NCI-H526 treated with DMSO at 0.1 percent for 48 hours (cell line): Measurements from ENCODE around the gene DUSP5.

Source experiments
- DNase-seq: peaks from one replicate; lab custom pipeline; 2025; lab: John Stamatoyannopoulos, UW

DUSP5 gene

GRCh38 chr10:110546499-110547110 is 48.9 kb downstream of the DUSP5 start:
- DNase-seq, result no peak

DNA sequence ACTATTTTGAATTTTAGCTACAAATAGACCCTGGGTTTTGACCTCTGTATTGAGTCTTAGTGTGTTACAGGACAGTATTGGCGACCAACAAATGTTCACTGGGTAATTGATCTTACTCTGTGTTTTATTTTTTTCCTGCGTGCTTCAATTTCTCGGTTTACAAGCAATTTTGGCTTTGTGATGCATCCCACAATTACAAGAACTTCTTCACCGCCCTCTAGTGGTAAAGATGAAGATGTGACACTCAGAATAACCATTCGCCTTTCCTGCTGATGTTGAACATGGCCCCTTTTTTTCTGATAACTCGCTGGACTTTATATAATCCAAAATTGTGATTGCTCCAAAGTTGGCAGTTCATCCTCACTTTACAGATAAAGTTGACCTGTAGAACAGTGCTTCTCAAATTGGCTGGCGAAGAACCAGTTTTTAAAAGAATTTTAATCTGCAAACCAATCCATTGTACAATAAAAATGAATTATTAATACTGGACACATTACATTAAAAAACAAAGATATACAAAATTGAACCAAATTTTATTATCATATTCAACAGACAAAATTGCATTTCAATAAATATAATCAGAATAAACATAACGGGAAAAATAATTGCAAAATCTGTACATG is 49.5 kb downstream of the DUSP5 start:
- DNase-seq, result peak; percentile 30

DNA sequence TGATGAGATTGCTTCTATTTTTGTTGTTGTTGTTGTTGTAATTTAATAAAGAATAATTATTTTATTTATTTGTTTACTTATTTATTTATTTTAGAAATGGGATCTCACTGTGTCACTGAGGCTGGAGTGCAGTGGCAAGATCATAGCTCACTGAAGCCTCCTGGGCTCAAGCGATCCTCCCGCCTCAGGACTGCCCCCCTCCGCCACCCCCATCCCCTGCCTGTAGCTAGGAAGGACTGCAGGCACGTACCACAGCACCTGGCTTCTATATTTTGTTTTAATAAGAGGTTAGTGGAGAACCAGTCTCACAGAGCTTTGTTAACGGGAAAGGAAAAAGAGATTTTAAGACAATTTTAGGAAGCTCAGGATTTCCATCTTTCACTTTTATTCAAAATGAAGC is 50.3 kb downstream of the DUSP5 start:
- DNase-seq, result no peak

DNA sequence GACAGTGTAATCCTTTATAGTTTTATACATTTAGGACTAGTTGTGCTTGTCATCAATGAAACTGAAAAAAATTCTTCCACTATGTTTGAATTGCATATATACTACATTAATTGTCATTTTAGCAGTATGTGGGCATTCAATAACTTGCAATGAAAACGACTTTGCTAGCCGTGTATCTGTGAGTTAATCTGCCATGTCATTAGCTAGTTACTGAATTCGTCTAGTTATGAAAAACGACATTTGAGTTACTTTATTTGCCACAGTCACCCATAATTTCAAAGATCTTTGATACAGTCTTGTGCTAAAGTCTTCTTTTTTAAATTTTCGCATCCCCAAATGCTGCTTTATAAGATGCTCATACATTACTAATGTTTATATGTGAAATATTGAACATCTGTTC is 51.5 kb downstream of the DUSP5 start:
- no peak for DNase-seq

GRCh38 chr10:110553905-110554304 is 56.2 kb downstream of the DUSP5 start:
- DNase-seq, result no peak

DNA sequence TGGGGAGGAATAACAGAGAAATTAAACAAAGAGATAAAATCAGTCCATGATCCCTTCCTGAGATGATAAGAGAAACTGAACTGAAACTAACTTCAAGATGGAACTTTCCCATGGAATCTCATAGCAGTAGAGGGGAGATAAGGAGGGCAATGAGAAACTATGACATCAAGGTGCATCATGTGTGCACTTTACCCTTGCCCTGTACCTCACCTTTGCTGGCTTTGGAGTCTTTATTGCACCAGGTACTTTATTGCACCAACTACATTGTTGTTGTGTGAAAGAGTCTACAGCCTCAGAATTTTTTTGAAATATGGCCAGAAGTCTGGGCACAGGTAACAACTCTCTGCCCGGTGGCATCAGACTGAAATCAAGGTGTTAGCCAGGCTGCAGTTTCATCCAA is 58.6 kb downstream of the DUSP5 start:
- no peak for DNase-seq

DNA sequence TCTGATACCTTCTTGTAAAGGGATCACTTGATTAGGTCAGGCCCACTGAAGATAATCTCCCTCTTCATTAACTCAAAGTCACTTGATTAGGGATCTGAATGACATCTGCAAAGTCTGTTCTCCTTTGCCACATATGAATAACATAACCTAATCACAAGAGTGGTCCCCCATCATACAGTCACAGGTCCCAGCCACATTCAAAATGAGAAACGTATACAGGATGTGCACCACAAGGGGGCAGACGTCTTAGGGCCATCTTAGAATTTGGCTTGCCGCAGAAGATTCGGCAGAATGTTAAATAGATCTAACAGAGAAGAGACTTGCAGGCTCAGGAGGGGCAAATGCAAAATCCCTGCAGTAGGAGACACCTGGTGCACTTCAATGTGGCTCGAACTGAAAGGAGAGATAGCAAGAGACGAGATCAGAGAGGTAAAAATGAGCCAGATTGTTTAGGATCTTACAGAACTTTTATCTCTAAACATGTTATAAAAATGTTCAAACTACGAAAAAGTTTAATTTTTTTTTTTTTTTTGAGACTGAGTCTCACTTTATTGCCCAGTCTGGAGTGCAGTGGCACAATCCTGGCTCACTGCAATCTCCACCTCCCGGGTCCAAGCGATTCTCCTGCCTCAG is 59.4 kb downstream of the DUSP5 start:
- DNase-seq, result no peak

DNA sequence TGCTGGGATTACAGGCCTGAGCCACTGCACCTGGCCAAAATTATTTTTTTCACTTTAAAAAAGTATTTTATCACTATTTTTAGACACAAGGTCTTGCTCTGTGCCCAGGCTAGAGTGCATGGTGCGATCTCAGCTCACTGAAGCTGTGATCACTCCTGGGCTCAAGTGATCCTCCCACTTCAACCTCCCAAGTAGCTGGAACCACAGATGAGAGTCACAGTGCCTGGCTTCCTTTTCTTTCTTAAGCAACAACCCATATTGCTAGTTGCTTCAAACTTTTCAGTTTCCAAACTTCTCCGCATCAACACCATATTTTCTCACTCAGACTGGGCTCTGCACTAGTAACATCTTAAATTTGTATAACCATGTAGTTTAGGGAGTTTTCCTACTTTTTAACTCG is 60.3 kb downstream of the DUSP5 start:
- DNase-seq, result no peak

- DNase-seq, result no peak
These were observed 62.3 kb downstream of the DUSP5 start for GRCh38 chr10:110560012-110560411.
